GM12878 (cell line): ENCODE results near the gene SNAPC4. TPM values are rescaled to one million over a fixed set of nuclear protein-coding genes. Genes with fewer than 3 reads are reported as not detected.
"Not testable (repeated sequence)": the region's sequence is repeated elsewhere in the genome, so short reads cannot be mapped to it uniquely, and the experiment has no call there.

Experiments used
- ATAC-seq: fragments of 200-7000 bp; cut with Tn5 transposase; 3 replicates; pipeline ENCODE4 v1.9.1; 2020; ENCODE audit warnings: mild to moderate bottlenecking, moderate library complexity
- BruUV-seq: library from RNA; stranded (reverse); fragments of 400-500 nt; replicated peaks from 2 replicates; lab custom pipeline; 2021; lab: Mats Ljungman, UMichigan
- CTCF ChIA-PET: fragments of 300-600 bp; sonication (Branson Sonifier 250); formaldehyde crosslinking; extraction: SDS; loops from one replicate; lab custom pipeline; 2021; ENCODE audit warnings: inconsistent platforms; lab: Yijun Ruan, JAX
- POLR2A ChIA-PET: fragments of 350-600 bp; formaldehyde crosslinking; extraction: SDS; loops from one replicate; lab custom pipeline; 2021; ENCODE audit warnings: inconsistent platforms; lab: Charles Lee
- RAD21 ChIA-PET: fragments of 300-600 bp; sonication (Branson Sonifier 250); formaldehyde crosslinking; loops from one replicate; lab custom pipeline; 2023; ENCODE audit warnings: antibody characterized with exemption; ENCODE audit not compliant: unreplicated experiment; lab: Charles Lee
- SMC1A ChIA-PET: fragments of 300-600 bp; sonication (Branson Sonifier 250); formaldehyde crosslinking; loops from one replicate; lab custom pipeline; 2023; ENCODE audit not compliant: unreplicated experiment, uncharacterized antibody; lab: Charles Lee
- DNase-seq: peaks from one replicate; pipeline ENCODE4 v3.0.0-alpha.2; 2011; ENCODE audit warnings: low read depth, low spot score
- FAIRE-seq: peaks from 3 replicates; lab custom pipeline; 2011; peaks lifted over from hg19 to GRCh38; lab: Jason Lieb, UNC
- H2AFZ ChIP-seq: 2 replicates; pipeline ENCODE4 v1.6.0; 2011; ENCODE audit warnings: low read depth, low read length, control low read depth; ENCODE audit not compliant: control insufficient read depth
- H3K27ac ChIP-seq: 2 replicates; pipeline ENCODE4 v1.5.1; 2011; ENCODE audit warnings: control low read depth; ENCODE audit not compliant: control insufficient read depth, insufficient read depth
- H3K27me3 ChIP-seq, 2 experiments: replicated peaks in 1 of 2; 2 replicates each; pipeline versions ENCODE4 v1.6.0 to v1.6.1; 2011; ENCODE audit warnings: low read length in 1 of 2; ENCODE audit not compliant: control insufficient read depth in 2 of 2, insufficient read depth in 2 of 2
- H3K36me3 ChIP-seq, 2 experiments: 2 replicates each; pipeline ENCODE4 v1.5.1; 2011; ENCODE audit warnings: low read length in 1 of 2; ENCODE audit not compliant: control insufficient read depth in 2 of 2, insufficient read depth in 2 of 2
- H3K4me1 ChIP-seq: 2 replicates; pipeline ENCODE4 v1.6.1; 2011; ENCODE audit warnings: mild to moderate bottlenecking, low read length, moderate library complexity, mixed read lengths; ENCODE audit not compliant: control insufficient read depth, insufficient read depth
- H3K4me2 ChIP-seq: 2 replicates; pipeline ENCODE4 v1.6.0; 2011; ENCODE audit warnings: control low read depth; ENCODE audit not compliant: control insufficient read depth, insufficient read depth
- H3K4me3 ChIP-seq: fragments of 200-600 bp; sonication (generic); 2 replicates; pipeline ENCODE4 v1.5.1; 2016
- H3K79me2 ChIP-seq: 2 replicates; pipeline ENCODE4 v1.6.0; 2011; ENCODE audit warnings: low read length; ENCODE audit not compliant: control insufficient read depth, insufficient read depth
- H3K9ac ChIP-seq: 2 replicates; pipeline ENCODE4 v1.8.0; 2011; ENCODE audit warnings: low read length, control low read depth, mixed read lengths; ENCODE audit not compliant: control insufficient read depth, insufficient read depth
- H3K9me3 ChIP-seq: replicated peaks from 3 replicates; pipeline ENCODE4 v1.5.1; 2011; ENCODE audit warnings: mild to moderate bottlenecking, low read length; ENCODE audit not compliant: control insufficient read depth, insufficient read depth
- H4K20me1 ChIP-seq: 2 replicates; pipeline ENCODE4 v1.6.0; 2011; ENCODE audit not compliant: control insufficient read depth, insufficient read depth
- EP300 ChIP-seq, 2 experiments: fragments of 150-350 bp in 1 of 2; IDR thresholded peaks; 2 replicates each; pipeline ENCODE4 v1.6.1; 2011 to 2012; ENCODE audit warnings: low read depth in 2 of 2, low read length in 2 of 2, borderline replicate concordance in 1 of 2, improper control_type of control experiment in 1 of 2, inconsistent platforms in 1 of 2; ENCODE audit not compliant: control insufficient read depth in 1 of 2
- FOXM1 ChIP-seq: IDR thresholded peaks from 2 replicates; pipeline ENCODE4 v1.6.1; 2012; ENCODE audit warnings: low read depth, mild to moderate bottlenecking, inconsistent platforms, low read length, moderate library complexity
- IRF3 ChIP-seq: fragments of 450-650 bp; IDR thresholded peaks from 2 replicates; pipeline ENCODE4 v1.6.1; 2014; ENCODE audit warnings: mild to moderate bottlenecking
- IRF5 ChIP-seq: fragments of 450-650 bp; IDR thresholded peaks from 2 replicates; pipeline ENCODE4 v1.6.1; 2017; ENCODE audit warnings: borderline replicate concordance
- MTA3 ChIP-seq: IDR thresholded peaks from 2 replicates; pipeline ENCODE4 v1.6.1; 2012; ENCODE audit warnings: low read length, inconsistent platforms, borderline replicate concordance
- POU2F2 ChIP-seq: IDR thresholded peaks from 3 replicates; pipeline ENCODE4 v1.6.1; 2011; ENCODE audit warnings: low read depth, mild to moderate bottlenecking, low read length, borderline replicate concordance
- PRDM15 ChIP-seq: fragments of 450-650 bp; formaldehyde crosslinking; IDR thresholded peaks from 2 replicates; pipeline ENCODE4 v1.4.0; 2020; ENCODE audit warnings: mild to moderate bottlenecking, moderate library complexity
- RAD21 ChIP-seq: IDR thresholded peaks from 2 replicates; pipeline ENCODE4 v1.6.1; 2011; ENCODE audit warnings: mild to moderate bottlenecking, low read depth, low read length, moderate library complexity; ENCODE audit not compliant: insufficient read depth
- SIX5 ChIP-seq: IDR thresholded peaks from 2 replicates; pipeline ENCODE4 v1.6.1; 2011; ENCODE audit warnings: mild to moderate bottlenecking, low read depth, low read length, moderate library complexity; ENCODE audit not compliant: severe bottlenecking
- WGBS: methylation state at CpG from one replicate; pipeline ENCODE4 v1.1.6; 2016; ENCODE audit warnings: low lambda C conversion rate; ENCODE audit not compliant: insufficient replicate concordance, insufficient coverage; ENCODE audit errors: missing lambda C conversion rate; 5-methylcytosine and 5-hydroxymethylcytosine counted together
- in situ Hi-C: fragments of 300-500 bp; cut with MboI; formaldehyde crosslinking; loops from 9 replicates; pipeline ENCODE4 v1.14.3; 2018; ENCODE audit warnings: mixed read lengths
- intact Hi-C: fragments of 100-400 bp; cut with micrococcal nuclease; formaldehyde crosslinking; loops from one replicate; pipeline ENCODE4 v1.14.2; 2022; ENCODE audit not compliant: unreplicated experiment
- polyA plus RNA-seq, 11 experiments: library from polyadenylated mRNA; depleted of rRNA in 4 of 11; unstranded in 6 of 11; stranded (reverse) in 5 of 11; fragments of >200 nt; fragmentation: Nextera tagmentation in 4 of 11; fragmentation: Illumina TruSeq in 1 of 11; extraction: Ambion mirVana in 4 of 11; extraction: Trizol in 1 of 11; gene quantifications; 1 replicate in 1 of 11; 2 replicates in 10 of 11; pipeline versions ENCODE4 v1.2.1 to v1.2.3, GENCODE V29; 2011 to 2016; ENCODE audit warnings: inconsistent platforms in 2 of 11, missing spikeins in 2 of 11, low read depth in 1 of 11
- total RNA-seq, 4 experiments: library from RNA; depleted of rRNA in 3 of 4; stranded (reverse); fragments of >200 nt in 3 of 4; fragmentation: Illumina TruSeq in 1 of 4; extraction: Trizol in 1 of 4; gene quantifications; 2 replicates each; pipeline versions ENCODE4 v1.2.1 to v1.2.3, GENCODE V29; 2013 to 2021

Gene SNAPC4
- total and polyA plus RNA-seq, 10 of the 15 experiments (the other 5 are each of a cell fraction or from before 2014, with no cell fraction given), result 0.42 to 19.8 (median 7.0) TPM

- CTCF ChIA-PET, H3K9ac ChIP-seq, H4K20me1 ChIP-seq, ATAC-seq, H3K4me2 ChIP-seq, intact Hi-C loops, H3K27ac ChIP-seq, DNase-seq, in situ Hi-C loops, H3K4me1 ChIP-seq, FAIRE-seq, RAD21 ChIA-PET, H3K9me3 ChIP-seq, H3K79me2 ChIP-seq, H3K36me3 ChIP-seq, H3K4me3 ChIP-seq, POLR2A ChIA-PET, H2AFZ ChIP-seq, BruUV-seq, H3K27me3 ChIP-seq, SMC1A ChIA-PET: not testable (repeated sequence)
- 76% methylated on average over 12 of the region's 24 CpGs for WGBS
Observed at GRCh38 chr9:136351868-136352267, 48.1 kb downstream of the SNAPC4 start.

GRCh38 chr9:136351252-136351800 is 48.6 kb downstream of the SNAPC4 start:
- no peak for DNase-seq
- no TSS peak for BruUV-seq
- in situ Hi-C loops, result no loop called here
- no peak for ATAC-seq
- Histone ChIP-seq H3K4me1 (no peaks in the 10 kb centered on the region), H3K9me3 (no peaks in the 10 kb centered on the region), H3K27ac (no peak overlapping the region), H2AFZ (no peak overlapping the region), H3K4me3 (no peak overlapping the region), H3K4me2 (no peak overlapping the region), H3K27me3 (no peaks in the 10 kb centered on the region; a peak in 1 of 4 replicates), H3K79me2 (no peaks in the 10 kb centered on the region), H3K9ac (no peak overlapping the region), H3K36me3 (no peaks in the 10 kb centered on the region), H4K20me1 (no peaks in the 10 kb centered on the region)
- RAD21 ChIA-PET, result no interaction called here
- no peak for FAIRE-seq
- intact Hi-C loops, result no loop called here
- CTCF ChIA-PET, result no interaction called here
- POLR2A ChIA-PET, result no interaction called here
- 45% methylated on average over 11 of the region's 11 CpGs for WGBS
- SMC1A ChIA-PET, result no interaction called here
- TF ChIP-seq FOXM1 (no peak), IRF5 (no peak), POU2F2 (no peak), MTA3 (no peak), EP300 (IDR thresholded peaks at IDR 0.05; ENCODE audit: borderline replicate concordance in 1 of 2, control insufficient read depth in 1 of 2, low read depth in 2 of 2, low read length in 2 of 2) (no peak), IRF3 (no peak), SIX5 (no peak), PRDM15 (CRISPR knock-in tag) (no peak), RAD21 (no peak)
